Activated effector memory CD4-positive, alpha-beta T cell treated with Interleukin-2 at 50 U/mL for 16 hours (primary cell): ENCODE data around the gene CNOT9.
"Not testable (repeated sequence)": the region's sequence is repeated elsewhere in the genome, so short reads cannot be mapped to it uniquely, and the experiment has no call there.

Experiments used
- DNase-seq: peaks from one replicate; pipeline ENCODE4 v3.0.0-alpha.2; 2020

CNOT9 gene, protein sequence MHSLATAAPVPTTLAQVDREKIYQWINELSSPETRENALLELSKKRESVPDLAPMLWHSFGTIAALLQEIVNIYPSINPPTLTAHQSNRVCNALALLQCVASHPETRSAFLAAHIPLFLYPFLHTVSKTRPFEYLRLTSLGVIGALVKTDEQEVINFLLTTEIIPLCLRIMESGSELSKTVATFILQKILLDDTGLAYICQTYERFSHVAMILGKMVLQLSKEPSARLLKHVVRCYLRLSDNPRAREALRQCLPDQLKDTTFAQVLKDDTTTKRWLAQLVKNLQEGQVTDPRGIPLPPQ

DNA sequence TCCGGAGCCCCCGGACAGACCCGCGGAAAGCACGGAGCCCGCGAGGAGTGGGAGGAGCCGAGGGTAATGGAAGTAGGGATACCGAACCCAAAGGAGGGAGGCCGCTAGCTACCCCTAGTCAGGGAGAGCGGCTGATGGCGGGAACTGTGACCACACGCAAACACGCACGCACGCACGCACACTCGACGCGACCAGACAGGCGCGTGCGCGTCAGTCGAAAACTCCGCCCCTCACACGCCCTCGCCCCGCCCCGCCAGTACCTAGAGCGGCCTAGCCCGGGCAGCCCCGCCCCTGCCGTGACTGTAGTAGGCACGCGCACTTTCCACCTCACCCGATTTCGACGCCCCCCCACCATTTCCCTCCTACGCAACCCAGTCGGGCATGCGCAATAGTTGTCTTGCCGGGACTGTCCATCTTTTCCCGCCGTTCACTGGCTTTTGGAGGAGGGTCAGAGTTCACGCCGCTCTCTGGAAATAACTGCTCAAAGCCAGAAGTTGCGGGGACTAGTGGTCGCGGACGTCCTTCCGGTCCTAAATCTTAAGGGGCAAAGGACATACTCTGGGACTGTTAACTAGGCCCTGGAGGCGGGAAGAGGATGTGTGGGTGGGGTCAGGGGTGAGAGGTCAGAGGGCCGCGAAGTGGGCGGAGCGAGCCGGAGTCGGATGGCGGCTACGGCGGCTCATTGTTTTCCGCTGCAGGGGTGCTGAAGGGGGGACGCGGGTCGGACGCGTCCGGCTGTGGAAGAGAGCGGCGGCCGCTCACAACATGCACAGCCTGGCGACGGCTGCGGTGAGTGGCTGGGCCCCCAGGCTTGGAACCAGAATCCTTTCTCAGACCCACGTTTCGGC lies at the start of gene CNOT9, which contains the start of gene USP37:
TSS of gene CNOT9 (plus strand) at position 650 of the 848 bp plus-strand sequence. CDS start at position 766, 116 bp downstream.
TSS of gene USP37 (minus strand) at position 162 of the 848 bp plus-strand sequence. CDS start 9,698 bp downstream, outside the sequence.
- peak; percentile 100 for DNase-seq

DNA sequence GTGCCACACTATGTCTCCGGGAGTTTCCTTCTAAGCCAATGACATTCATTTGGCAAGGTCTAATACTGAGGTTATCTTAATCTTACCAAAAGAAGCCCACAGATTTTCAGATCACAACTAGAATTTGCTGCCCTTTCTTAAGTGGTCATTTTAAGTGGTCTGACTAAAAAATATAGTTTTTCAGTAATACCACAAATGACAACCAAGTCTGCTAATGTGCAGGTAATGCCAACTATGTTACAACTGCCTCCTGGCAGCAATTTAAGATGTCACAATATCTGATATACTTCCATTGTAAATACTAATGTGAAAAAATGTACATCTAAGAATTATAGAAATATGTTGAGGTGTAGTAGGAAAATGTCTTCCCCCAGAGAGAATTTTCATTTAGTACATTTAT lies 49.8 kb upstream of the CNOT9 start:
- DNase-seq = no peak

DNA sequence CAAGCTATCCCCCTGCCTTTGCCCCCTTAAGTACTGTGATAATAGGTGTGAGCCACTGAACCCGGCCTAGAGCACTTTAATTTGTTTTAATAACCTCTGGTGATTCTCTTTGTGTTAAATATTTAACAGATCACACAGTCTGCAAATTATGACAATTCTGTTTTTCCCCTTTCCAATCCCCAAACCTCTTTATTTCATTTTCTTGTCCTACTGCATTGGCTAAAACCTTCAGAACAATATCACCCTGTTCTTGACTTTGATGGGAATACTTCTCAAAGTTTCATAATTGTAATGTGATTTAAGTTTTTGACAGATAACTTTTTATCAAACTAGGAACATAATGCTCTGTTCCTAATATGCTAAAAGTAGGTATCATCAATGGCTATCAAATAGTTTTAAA lies 45.0 kb upstream of the CNOT9 start:
- no peak for DNase-seq

DNA sequence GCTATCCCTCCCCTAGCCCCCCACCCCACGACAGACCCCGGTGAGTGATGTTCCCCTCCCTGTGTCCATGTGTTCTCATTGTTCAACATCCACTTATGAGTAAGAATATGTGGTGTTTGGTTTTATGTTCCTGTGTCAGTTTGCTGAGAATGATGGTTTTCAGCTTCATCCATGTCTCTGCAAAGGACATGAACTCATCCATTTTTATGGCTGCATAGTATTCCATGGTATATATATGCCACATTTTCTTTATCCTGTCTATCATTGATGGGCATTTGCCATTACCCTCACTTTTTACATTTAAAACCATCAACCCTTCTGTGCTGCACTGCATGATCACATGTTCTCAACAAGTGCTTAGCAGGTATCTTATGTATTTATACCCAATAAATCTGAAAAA lies 40.2 kb upstream of the CNOT9 start:
- DNase-seq = not testable (repeated sequence)

DNA sequence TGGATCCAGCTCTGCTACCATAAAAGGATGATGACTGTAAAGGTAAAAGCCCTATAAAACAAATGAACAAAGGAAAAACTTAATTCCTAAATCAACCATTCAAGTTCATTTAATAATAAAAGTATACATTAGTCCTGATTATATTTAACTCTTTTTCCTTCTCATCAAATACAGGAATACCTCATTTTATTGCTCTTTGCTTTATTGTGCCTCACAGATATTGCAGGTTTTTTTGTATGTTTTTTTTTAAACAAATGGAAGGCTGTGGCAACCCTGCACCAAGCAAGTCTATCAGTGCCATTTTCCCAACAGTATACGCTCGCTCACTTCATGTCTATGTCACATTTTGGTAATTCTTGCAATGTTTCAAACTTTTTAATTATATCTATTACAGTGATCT lies 38.6 kb upstream of the CNOT9 start:
- DNase-seq = no peak

DNA sequence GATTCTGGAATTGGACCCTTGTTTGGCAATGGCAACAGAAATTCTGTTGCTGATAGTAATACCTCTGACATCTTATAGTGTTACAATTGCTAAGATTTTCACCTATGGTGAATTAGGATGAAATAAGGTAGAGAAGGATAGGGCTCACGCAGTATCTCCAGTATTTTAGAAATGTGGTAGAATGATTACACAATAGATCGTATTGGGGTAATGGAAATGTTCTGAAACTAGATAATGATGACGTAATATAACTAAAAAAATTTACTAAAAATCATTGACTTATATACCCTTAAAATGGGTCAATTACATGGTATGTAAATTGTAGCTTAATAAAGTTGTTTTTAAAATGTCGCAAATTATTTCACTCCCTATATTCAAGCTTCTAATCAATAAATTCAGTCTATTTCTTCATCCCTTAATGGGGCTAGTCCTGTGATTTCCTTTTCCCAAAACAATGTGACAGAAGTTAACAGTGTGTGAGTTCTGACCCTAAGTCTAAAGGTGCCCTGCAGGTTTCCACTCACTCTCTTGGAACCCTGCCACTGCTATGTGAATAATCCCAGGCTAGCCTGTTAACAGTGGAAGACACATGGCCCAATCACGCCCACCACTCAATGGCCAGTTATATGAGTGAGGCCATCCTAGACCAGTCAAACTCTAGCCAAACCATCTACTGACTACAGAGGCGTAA lies 31.7 kb upstream of the CNOT9 start:
- no peak for DNase-seq

DNA sequence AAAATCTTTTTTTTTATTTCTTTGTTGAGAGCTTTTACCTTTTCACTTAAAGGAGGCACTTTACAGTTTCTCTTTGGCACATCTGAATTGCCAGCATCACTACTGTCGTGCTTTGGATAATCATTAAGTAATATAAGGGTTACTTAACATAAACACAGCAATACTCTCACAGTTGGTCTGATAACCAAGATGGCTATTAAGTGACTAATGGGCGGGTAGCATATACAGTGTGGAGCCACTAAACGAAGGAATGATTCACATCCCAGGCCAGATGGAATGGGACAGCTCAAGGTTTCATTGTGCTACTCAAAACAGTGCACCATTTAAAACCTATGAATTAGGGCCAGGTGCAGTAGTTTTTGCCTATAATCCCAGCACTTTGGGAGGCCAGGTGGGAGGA lies 28.6 kb upstream of the CNOT9 start:
- DNase-seq = no peak

DNA sequence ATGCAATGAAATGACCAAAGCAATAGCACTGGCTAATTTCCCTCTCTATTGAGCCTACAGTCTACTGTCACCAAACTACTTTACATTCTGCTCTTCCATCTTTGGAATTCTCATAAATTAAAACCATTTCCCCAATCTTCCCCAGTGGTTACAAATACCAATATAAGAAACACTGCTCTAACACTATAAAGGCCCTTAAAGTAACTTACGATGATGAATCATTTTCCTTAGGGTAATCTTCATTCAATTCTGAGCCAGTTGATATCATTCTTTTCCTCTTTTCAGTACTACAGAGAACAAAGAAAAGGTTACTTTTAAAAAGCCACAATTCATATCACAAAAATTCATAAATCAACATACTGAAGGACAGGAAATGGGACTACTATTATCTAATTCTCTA lies 22.6 kb upstream of the CNOT9 start:
- DNase-seq = no peak

DNA sequence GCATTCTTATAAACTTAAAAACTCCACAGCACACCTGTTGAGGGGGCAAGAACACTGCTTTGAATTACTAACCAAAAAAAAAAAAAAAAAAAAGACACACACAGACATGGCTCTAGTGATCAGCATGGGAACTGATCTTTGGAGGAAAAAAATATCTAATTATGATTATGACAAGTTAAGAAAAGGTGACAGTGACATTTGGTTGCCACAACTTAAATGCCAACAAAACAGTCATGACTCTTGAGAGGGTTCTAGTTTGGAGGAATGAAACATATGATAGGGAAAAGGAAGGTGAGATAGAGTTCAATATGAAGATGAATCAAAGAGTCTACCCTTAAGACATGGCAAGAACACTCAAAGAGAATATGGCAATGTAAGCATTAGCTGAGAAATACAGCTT lies 21.1 kb upstream of the CNOT9 start:
- no peak for DNase-seq

DNA sequence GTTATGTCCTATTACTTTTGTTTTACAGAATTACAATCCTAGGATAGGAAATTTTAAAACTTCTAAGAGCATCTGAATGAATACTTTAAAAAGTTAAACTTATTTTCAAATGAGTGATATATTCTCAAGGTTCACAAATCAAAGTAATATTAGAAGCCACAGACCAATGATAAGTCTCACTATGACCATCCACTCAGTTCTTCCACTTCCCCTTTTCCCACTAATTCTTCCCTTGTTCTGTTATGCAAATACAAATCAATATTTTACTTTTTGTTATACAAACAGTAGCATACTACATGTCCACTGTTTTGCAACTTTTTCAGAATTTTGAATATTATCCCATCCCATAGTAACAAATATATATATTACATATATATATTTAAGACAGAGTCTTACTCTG lies 20.7 kb upstream of the CNOT9 start:
- DNase-seq = no peak

DNA sequence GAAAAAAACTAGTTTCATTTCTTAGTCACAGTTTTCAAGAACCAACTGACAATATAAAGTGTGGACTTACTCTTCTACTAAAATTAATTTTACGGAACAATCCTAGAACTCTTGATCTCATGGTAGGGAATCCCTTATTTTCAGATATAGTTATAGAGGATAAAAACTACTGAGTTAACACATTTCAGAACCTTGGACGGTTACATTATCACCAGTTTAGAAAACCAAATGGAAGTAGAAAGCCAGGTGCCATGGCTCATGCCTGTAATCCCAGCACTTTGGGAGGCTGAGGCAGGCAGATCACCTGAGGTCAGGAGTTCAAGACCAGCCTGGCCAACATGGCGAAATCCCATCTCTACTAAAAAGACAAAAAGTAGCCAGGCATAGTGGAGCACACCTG lies 14.4 kb upstream of the CNOT9 start:
- DNase-seq = not testable (repeated sequence)

DNA sequence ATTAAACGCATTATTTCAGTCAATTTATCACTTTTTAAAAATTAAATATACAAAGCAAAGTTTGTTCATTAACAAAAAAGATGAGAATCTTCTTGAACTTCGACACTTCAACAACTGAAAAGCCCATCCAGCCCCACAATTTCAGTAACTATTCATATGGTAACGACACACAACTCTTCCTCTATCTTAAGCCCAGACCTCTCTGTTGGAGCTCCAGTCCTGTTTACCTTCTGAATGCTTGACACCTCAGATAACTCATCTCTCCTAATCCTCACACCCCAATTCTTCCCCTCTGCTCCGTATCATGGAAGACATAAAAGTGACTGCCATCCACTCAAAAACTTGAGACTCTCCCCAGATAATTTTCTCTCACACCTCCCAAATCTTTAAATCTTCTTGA lies 13.1 kb upstream of the CNOT9 start:
- no peak for DNase-seq

DNA sequence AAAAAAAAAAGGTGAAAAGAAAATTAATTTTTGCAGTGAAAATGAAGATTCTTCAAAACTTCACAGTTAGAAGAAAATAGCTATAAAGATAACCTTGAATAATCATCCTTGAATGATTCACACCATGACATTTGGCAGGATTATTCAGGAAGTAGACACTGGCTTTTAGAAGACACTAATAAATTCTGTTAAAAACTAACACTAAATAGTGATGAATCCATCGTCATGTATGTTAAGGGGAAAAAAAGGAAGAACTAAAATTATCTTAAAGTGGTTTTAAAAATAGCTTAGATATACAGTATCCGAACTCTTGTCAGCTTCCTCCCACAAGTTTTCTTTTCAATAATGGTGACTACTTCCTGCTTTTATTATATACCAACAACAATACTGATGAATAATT lies 10.7 kb upstream of the CNOT9 start:
- no peak for DNase-seq

DNA sequence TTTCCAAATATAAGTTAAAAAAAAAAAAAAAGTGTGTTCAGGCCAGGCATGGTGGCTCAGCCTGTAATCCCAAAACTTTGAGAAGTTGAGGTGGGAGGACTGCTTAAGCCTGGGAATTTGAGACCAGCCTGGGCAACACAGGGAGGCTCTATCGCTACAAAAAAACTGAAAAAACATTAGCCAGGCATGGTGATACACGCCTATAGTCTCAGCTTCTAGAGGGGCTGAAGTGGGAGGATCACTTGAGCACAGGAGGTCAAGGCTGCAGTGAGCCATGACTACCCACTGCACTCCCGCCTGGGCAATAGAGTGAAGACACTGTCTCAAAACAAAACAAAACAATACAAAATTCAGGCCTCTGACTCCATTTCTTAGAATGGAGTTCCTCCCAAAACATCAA lies 9.7 kb upstream of the CNOT9 start:
- DNase-seq = no peak

DNA sequence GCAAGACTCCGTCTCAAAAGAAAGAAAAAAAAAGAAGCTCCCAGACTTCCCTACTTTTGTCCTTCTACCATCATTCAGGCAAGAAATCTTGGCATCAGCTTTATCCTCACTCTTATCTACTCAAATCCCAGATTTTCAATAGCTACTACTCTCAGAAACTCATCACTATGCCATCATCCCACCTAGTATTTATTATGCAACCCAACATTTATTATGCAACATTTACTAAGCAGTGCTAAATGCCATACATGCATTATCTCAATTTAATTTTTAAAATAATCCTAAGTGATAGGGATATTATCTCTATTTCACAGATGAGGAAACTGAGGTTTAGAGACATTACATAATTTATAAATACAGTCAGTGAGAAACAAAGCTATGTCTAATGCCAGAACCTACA lies 4.6 kb upstream of the CNOT9 start:
- DNase-seq = no peak

DNA sequence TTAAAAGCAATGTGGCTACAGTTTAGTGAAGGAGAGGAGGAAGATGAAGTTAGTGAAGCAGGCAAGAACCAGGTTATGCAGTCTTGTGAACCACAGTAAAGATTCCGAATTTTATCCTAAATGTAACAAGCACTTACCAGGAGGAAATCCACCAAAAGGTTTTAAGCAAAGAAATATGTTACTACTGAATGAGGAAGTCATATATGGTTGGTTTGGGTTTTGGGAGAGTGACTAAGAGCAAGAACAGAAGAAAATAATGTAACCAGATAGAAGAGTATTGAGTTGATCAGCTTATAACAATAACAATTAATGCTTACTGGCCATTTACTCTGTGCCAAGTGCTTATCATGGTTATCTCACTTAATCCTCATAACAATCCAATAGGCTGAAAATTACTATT lies 2.3 kb upstream of the CNOT9 start:
- DNase-seq = no peak

DNA sequence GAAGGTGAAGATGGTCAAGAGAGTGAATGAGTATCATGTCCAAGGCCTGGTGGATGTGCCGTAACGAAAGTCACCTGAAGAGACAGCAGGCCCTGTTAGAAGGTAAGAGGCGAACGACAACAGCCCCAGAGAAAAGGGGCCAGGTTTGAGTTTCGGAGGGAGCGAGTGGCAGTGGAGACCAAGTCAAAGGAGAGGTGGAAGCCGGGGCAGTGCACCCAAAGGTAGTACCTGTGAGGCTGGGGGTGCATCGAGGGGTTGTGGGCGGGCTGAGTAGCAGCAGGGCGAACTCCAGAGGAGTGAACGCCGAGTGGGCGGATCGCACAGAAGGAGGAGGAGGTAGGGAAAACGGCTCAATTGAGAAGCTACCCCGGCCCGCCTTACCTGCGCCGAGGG lies 846 bp upstream of the CNOT9 start:
- DNase-seq = no peak

DNA sequence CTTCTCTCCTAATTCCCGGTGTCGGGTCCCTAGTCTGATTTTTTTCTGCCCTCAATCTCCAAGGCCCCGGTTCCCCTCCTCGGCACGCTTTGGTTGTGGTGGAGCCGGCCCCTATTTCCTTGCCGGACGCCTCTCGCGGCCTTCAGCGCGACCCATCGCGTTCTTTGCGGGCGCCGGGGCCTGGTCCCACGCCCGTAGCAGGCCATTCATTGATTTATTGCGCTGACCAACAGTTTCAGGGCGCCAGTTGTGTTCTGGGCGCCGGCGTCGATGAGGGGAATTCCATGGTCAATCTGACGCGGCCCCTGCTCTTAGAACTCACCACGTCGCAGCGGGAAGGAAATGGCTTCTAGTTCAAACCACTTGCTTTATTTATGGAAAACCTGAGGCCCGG lies 396 bp downstream of the CNOT9 start:
- peak; percentile 27 for DNase-seq

DNA sequence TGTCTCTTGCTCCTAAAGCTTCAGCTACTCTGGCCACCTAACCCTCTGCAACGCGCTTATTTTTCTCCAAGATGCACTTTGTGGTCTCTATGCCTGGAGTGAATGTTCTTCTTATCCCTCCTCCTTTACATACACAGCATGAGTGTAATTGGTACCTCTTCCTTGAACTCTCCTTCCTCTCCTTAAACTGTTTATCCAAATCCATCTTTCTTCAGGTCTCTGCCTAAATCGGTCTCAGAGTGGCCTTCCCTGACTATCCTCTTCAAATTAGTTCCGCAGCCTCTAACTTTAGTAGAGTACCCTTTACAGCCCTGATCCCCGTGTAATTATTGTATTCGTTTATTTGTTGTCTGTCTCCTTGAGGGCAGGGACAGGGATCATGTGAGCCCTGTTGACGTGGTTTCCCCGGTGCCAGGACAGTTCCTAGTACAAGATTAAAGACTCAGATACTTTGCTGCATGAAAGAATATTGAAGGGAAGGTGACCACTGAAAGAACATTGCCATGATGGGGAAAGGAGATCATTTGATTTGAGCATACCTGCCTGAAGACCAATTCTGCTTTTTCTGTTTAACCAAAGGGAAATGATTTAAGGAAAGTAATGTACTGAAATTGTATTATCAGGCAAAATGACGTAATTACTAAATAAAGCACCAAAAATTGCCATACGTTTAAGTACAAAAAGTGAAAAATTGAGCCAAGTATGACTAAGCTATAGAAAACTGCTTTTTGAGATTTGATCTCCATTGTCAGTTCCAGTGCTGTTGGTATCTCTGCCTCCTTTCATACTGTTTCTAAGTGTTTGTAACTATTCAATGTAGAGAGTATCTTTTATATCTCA lies 1.2 kb downstream of the CNOT9 start:
- no peak for DNase-seq

DNA sequence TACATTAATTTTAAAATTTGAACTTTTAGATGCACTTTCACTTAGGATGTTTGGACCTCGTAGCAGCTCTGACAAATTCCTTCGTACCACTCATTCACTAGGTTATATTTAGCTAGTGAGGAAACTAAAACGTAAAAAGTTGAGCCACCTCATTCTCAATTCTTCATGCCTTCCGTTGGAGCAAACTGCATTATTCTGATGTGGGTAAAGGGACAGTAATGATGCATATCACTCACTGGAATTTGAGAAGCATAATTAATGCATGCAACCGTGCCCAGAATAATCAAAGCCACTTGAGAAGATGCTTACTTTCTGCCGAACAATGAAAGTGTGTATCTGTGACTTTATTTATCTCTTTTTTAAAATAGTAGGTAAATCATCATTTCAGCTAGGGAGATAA lies 2.2 kb downstream of the CNOT9 start:
- DNase-seq = no peak

DNA sequence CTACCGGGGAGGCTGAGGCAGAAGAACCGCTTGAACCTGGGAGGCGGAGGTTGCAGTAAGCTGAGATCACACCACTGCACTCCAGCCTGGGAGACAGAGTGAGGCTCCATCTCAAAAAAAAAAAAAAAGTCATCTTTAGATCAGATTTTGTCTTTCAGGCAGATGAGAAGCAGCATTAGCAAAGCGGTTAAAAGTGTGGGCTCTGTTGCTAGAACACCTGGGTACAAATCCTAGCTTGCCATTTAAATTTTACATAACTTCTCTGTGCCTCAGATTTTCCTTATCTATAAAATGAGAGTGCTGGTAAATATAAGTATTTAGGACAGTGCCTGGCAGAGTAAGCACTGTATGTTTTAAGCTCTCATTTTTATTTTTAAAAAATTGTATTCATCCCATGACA lies 8.2 kb downstream of the CNOT9 start:
- DNase-seq = no peak

DNA sequence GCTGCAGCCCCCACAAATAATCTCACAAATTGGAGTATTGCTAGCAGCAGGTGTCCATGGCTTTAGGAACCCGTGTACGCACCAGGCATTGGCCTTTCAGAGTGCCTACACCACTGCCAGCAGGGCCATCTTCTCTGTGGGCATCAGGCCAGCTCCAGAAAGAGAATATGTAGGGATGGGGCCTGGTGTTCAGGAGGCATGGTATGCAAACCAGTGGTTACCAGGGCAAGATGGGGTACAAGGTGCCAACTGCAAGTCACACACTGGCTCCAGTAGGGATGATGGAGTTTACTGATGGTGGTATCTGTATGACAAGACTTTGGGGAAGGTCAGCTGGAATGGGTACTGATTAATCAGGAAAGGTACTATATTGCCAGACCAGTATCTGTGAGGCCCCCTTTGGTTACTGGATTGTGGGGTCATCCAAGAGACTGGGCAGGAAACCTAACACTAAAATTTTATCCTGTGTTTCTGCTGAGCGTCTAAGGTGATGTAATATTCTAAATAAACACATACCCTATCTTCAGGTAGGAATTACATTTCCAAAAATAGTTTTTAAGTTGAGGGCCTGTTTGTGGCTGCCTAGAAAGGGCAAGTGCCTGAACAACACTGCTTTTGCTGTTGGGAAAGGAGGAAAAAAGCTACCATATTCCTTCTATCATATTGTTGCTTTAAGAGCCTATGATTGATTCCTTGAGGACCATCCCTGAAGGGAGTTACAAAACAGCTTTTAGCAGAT lies 9.0 kb downstream of the CNOT9 start:
- no peak for DNase-seq
